Keratinocyte (primary cell): ENCODE data around the gene TYW3.

Experiments used
- EZH2 ChIP-seq: IDR thresholded peaks from one replicate; pipeline ENCODE4 v1.6.1; 2012; ENCODE audit warnings: inconsistent platforms, mild to moderate bottlenecking, low read length, moderate library complexity
- TF ChIP-seq, protein P1 (sequence below), 3 experiments: IDR thresholded peaks in 1 of 3; conservative IDR thresholded peaks in 1 of 3; optimal IDR thresholded peaks in 1 of 3; 2 replicates in 2 of 3; 3 replicates in 1 of 3; pipeline versions ENCODE3 to v1.5.1; 2011; ENCODE audit warnings: low read length in 3 of 3, mild to moderate bottlenecking in 3 of 3, moderate library complexity in 2 of 3, control low read depth in 1 of 3, inconsistent platforms in 1 of 3; ENCODE audit not compliant: insufficient read depth in 2 of 3; ENCODE audit errors: extremely low read depth in 1 of 3

DNA sequence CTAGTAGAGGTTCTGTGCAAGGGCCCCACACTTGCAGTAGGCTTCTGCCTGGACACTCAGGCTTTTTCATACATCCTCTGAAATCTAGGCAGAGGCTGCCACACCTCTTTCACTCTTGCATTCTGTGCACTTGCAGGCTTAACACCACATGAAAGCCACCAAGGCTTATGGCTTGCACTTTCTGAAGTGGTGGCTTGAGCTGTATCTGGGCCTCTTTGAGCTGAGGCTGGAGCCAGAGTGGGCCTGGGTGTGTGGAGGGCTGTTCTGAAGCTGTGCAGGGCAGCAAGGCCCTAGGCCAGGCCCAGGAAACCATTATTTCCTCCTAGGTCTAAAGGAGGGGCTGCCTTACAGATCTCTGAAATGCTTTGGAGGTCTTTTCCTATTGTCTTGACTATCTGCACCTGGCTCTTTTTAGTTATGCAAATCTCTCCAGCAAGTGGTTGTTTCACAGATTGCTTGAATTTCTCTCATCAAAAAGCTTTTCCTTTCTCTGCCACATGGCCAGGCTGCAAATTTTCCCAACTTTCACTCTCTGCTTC is 66.2 kb downstream of the TYW3 start:
- TF ChIP-seq, protein P1, sequence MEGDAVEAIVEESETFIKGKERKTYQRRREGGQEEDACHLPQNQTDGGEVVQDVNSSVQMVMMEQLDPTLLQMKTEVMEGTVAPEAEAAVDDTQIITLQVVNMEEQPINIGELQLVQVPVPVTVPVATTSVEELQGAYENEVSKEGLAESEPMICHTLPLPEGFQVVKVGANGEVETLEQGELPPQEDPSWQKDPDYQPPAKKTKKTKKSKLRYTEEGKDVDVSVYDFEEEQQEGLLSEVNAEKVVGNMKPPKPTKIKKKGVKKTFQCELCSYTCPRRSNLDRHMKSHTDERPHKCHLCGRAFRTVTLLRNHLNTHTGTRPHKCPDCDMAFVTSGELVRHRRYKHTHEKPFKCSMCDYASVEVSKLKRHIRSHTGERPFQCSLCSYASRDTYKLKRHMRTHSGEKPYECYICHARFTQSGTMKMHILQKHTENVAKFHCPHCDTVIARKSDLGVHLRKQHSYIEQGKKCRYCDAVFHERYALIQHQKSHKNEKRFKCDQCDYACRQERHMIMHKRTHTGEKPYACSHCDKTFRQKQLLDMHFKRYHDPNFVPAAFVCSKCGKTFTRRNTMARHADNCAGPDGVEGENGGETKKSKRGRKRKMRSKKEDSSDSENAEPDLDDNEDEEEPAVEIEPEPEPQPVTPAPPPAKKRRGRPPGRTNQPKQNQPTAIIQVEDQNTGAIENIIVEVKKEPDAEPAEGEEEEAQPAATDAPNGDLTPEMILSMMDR (optimal IDR thresholded peaks at IDR 0.05 in 1 of 3, IDR thresholded peaks at IDR 0.05 in 1 of 3, conservative IDR thresholded peaks at IDR 0.05 in 1 of 3; ENCODE audit: extremely low read depth in 1 of 3, insufficient read depth in 2 of 3, low read length in 3 of 3) = no peak
- no peak for TF ChIP-seq EZH2
